Ovary (tissue), 3 donors: Measurements from ENCODE around the gene ATP5F1B.

Experiments used
- POLR2A ChIP-seq: fragments of 450-650 bp; IDR thresholded peaks from one replicate; pipeline ENCODE4 v1.6.1; 2017; ENCODE audit warnings: antibody characterized with exemption, mild to moderate bottlenecking, moderate library complexity
- TF ChIP-seq, protein P1 (sequence below), 3 donors: fragments of 450-650 bp in 2 of 3; fragments of 200-600 bp in 1 of 3; IDR thresholded peaks; one replicate each; pipeline versions ENCODE4 v1.5.1 to v1.8.0; 2016 to 2022; ENCODE audit warnings: antibody characterized with exemption in 3 of 3, mild to moderate bottlenecking in 1 of 3
- donor health status: DM: no; HTN: no; CAD: no.

DNA sequence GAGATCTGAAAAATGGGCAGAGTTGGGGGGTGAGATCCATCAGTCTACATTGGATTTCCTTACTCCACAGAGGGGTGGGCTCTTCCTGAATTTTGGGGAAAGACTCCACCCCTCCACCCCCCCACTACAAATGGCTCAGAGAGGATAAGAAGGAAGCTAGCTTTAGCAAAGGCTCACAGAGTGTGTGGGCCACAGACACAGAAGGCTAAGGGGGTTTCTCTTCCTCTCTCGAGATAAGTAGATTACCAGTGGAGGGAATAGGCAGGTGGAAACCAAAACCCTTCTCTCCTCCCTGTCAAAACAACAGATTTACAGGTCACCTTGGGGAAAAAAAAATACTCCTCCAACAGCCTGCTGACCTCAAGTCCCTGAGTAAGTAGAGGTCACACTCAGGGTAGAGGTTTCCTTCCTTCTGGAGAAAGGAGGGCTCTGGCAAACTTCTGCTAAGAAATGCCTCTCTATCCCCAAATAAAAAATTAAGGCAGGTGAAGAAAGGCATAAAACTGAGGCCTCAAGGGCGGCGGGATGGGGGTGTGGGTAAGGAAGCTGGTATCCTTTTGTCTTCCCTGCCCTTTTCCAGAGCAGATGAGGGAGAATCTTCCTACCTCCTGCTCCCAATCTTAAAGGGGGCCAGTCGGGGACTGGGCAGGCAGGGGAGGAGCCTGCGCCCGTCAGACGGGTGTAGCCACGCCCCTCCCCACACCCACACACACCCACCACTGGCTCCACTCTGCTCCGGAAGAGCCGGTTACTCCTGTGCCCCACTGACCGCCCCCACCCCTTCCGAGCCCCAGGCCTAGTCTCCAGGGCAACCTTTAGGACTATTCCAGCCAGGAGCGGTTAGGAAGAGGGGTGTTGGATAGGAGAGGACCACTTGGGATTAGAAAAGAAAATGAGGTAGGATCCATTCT lies 13.7 kb downstream of the ATP5F1B start:
- TF ChIP-seq, protein P1, sequence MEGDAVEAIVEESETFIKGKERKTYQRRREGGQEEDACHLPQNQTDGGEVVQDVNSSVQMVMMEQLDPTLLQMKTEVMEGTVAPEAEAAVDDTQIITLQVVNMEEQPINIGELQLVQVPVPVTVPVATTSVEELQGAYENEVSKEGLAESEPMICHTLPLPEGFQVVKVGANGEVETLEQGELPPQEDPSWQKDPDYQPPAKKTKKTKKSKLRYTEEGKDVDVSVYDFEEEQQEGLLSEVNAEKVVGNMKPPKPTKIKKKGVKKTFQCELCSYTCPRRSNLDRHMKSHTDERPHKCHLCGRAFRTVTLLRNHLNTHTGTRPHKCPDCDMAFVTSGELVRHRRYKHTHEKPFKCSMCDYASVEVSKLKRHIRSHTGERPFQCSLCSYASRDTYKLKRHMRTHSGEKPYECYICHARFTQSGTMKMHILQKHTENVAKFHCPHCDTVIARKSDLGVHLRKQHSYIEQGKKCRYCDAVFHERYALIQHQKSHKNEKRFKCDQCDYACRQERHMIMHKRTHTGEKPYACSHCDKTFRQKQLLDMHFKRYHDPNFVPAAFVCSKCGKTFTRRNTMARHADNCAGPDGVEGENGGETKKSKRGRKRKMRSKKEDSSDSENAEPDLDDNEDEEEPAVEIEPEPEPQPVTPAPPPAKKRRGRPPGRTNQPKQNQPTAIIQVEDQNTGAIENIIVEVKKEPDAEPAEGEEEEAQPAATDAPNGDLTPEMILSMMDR (IDR thresholded peaks at IDR 0.05), result no peak
- no peak for TF ChIP-seq POLR2A
